Measurements from ENCODE around the gene LMO7. TPM values are rescaled to one million over a fixed set of nuclear protein-coding genes. Genes with fewer than 3 reads are reported as not detected.
"Not testable (repeated sequence)": the region's sequence is repeated elsewhere in the genome, so short reads cannot be mapped to it uniquely, and the experiment has no call there.

The LMO7 gene
- total RNA-seq, 1 experiment from 2014 or later: 9.3 TPM

DNA sequence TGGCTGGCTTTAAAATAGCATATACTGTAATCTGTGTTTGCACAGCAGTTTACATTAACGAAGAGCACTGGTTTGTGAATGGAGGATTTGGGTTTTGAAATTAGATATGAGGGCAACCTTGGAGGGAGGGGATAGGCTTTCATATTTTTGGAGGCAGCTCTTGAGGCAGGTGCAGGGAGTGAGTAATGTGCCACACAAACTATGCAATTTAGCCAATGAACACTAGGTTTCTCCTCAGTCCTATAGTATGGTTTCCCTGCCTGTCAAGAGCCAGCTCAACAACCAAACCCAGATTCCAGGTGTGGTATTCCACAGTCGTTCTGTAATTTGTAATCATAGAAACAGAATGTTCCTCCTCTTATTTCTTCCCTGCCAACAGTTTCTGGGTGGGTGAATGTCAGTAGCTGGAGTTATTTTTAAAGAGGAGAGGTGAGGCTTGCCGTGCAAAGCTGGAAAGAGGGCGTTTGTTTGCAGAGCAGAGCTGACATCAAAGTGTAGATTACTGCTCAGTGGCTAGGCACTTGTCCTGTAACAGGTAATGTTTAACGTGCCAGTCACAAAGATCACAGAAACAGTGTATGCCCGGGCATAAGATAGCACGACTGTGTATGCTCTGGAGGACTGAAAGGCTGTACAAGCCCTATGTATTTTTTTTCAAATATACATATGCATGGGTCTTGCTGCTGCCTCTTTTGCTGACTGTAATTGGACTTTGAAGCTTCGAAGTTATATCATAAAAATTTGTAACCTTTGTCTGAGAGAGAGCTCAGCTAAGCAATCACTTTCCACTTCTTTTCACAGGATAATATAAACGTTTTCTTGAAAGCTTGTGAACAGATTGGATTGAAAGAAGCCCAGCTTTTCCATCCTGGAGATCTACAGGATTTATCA lies 124.2 kb downstream of the LMO7 start:
- in situ Hi-C loops (cut with HindIII; ENCODE audit: low pct_unique_long_range_greater_than_20kb, low sequenced_read_pairs): no loop called here
- peak; percentile 35 for DNase-seq (ENCODE audit: low read depth)

DNA sequence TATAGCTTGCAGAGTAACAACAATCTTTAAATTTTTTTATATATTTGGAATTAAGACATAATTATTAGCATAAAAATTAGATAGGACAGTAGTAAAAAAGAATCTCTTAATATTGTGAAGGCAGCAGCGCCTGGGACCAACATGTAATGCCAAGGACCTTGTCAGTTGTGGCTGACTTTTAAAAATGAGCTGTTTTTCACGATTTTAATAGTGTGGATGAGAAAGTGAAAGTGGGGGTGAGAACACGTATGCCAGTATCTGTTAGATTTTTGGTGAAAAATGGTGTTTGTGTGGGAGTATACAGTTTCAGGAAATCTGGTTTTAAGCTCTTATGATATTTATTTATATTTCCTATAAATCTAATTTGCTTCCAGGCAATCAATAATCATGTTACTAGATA lies 125.2 kb downstream of the LMO7 start:
- in situ Hi-C loops (cut with HindIII; ENCODE audit: low pct_unique_long_range_greater_than_20kb, low sequenced_read_pairs): no loop called here
- no peak for DNase-seq (ENCODE audit: low read depth)

DNA sequence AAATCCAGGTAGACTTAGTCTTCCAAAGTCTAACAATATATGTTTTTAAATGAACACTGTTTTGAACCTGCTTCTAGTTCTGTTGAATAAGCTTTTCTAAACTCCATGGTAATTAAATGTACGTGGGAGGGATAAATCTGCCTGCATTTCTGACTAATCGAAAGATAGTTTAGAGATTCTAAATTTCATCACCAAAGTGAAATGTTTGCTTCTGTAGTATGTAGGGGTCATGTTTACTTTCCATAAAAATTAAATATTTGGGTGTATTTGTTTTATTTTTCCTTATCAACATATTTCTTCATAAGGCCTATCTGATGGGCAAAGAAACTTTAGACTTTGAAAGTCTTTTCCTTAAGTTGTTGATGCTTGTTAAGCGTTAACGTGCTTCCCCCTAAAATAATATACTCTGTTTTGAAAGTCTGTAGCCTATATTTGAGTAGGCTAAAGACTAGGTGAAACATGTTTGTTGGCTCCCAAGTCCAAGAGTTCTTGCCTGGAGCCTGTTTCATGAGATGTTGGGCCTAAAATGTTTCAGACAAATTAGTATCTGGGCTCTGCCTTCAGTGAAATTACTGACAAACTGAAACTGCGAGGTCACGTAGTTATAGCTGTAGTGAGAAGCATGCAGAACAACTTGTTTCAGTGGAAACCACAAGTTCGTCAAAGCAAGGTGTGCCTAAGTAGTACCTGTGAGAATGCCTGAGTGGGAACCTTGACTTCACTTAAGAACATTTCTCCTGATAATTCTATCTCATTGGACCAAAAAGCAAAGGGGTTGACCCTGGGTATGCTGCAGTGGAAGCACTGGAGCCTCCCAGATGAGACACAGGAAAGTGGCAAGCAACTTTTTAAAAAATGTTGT lies 126.2 kb downstream of the LMO7 start:
- no peak for DNase-seq (ENCODE audit: low read depth)
- in situ Hi-C loops (cut with HindIII; ENCODE audit: low pct_unique_long_range_greater_than_20kb, low sequenced_read_pairs): no loop called here

DNA sequence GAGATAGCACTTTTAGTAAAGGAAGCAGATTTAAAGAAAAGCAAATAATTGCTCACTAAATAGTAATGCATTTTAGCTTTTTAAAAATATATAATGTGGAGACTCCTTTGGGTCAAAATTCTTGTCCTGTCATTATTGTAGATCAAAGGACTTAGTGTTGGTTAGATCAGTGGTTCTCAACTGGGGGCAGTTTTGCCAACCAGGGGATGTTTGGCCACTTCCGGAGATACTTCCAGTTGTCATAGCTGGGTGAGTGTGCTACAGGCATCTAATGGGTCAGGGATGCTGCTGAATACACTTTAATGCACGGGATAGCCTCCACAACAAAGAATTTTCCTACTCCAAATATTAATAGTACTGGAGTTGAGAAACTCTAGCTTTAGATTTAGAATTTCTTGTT lies 126.8 kb downstream of the LMO7 start:
- no peak for DNase-seq (ENCODE audit: low read depth)
- in situ Hi-C loops (cut with HindIII; ENCODE audit: low pct_unique_long_range_greater_than_20kb, low sequenced_read_pairs): no loop called here

DNA sequence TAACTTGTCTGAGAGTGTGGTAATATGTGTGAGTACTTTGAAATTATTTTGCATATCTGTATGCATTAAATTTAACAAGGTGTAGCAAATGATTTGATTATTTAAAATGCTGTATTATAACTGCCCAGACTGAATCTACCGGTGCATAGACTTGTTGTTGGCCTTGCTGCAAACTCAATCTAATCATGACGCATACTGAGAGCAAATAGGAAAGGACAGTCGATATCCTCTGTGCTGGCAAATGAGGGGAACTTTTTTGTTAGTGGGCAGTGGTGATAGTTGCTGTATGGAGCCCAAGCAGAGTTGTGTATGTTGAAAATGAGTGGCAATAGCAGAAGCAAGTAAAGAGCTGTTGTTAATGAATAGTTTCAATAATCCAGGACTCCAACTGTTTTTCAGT lies 127.4 kb downstream of the LMO7 start:
- in situ Hi-C loops (cut with HindIII; ENCODE audit: low pct_unique_long_range_greater_than_20kb, low sequenced_read_pairs): no loop called here
- no peak for DNase-seq (ENCODE audit: low read depth)

DNA sequence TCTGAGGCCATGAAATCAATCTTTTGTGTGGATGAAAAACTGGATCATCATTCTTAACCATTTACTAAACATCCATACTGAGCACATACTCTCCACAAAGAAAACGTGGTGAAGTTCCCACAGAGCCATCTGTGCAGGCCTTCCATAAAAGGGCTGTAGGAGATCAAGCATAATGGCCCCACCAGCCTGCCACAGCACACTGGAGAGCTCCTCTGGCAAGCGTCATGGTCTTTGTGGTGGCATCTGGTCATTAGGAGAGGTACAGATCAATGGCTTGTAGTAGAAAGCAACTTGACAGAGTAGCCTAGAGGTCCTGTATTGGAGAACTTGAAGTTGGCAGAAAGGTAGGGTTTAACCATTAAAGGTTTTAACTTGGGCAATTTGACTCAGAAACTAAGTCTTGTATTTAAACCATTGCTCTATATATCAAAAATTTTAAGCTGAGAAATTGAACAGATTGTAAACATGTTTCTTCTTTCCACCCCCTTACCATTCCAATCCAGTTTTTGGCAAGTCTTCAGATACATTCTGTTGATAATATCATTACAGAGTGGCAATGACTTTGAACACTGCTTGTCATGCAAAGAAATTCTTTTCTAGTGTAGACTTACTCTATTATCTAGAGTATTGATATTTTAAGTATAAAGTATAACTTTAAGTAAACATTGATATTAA lies 128.3 kb downstream of the LMO7 start:
- DNase-seq (ENCODE audit: low read depth): no peak
- in situ Hi-C loops (cut with HindIII; ENCODE audit: low pct_unique_long_range_greater_than_20kb, low sequenced_read_pairs): no loop called here

DNA sequence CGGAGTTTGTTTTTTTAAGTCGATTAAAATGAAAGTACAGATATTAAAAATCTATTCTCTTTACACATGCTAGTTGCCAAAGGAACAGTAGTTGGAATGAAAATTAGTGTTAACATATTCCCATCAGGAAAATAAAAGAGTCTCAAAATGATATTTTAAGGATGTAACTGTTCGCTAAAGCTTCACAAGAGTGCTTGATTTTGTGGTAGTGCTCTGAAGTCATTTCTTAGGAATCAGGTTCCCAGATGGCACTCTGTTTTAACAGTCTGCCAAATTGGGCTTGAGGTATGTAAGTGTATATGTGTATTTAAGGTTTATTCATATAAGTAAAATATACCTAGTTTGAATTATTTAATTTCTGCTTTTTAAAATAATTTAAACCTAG lies 128.8 kb downstream of the LMO7 start:
- no peak for DNase-seq (ENCODE audit: low read depth)
- in situ Hi-C loops (cut with HindIII; ENCODE audit: low pct_unique_long_range_greater_than_20kb, low sequenced_read_pairs): no loop called here

DNA sequence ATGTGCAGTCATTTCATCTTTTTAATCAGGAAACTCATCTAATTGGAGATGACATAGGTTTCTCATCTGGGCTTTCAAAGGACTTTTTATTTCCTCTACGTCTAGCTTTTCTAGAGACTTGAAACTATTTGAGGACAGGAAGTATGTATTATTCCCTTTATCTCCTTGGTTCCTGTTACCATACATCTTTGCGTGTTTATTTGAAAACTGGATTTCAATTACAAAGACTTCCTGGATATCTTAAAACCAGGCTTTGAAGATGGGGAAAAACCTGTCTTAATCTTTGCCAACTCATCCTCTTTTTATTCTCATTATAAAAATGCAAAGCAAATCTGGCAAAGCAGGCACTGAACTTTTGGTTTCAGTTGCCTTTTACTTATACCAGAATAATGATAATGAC lies 130.5 kb downstream of the LMO7 start:
- DNase-seq (ENCODE audit: low read depth): no peak
- in situ Hi-C loops (cut with HindIII; ENCODE audit: low pct_unique_long_range_greater_than_20kb, low sequenced_read_pairs): no loop called here

DNA sequence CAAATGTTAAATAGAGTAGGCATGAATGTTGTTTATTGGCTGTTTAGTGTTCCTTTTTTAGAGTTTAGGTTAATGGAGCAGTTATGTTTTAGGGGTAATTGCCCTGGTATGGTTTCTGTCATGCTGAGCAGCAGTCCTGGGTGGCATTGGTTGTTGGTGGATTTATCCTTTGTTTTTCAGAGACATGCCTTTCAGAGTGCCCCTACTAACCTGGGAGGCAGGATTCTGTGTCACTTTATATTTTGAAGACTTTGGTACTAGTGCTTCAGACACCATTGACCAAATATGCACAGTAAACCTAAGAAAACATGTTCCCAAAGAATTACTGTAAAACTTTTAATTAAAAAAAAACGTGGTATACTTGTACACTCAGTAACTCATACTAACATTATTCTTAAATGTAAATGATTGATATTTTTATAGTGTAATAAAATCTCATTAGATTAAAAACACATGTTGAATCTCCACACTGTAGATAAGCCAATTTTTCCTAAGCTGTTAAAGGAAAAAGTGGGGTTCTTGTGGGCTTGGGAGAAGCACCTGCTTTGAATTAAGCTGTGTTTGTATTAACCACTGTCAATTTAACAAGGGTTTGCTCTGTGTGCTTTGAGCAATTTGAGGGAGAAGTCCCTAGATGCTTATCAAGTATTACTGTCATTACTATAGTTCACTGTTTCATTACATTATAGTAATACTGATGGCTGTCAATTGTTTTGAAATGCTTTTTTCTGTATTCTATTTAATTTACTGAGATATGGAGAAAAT lies 133.2 kb downstream of the LMO7 start:
- DNase-seq (ENCODE audit: low read depth): no peak
- in situ Hi-C loops (cut with HindIII; ENCODE audit: low pct_unique_long_range_greater_than_20kb, low sequenced_read_pairs): no loop called here

DNA sequence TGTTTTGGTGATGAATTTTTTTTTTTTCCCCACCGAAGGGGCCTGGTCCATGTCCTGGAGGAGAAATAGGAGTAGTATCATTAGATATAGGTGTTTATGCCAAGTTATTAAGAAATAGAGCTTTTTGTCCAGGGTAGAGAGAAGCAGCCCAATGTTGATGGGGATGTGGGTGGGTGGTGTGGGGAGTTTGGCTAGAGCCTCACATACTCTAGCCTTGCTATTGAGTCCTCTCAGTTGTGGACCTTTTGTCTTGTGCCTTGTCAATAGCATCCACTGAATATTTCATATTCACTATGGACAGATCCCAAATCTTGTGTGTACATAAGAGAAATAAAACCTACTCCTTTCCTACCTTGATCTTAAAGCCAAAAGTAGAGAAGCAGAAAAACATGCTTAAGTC lies 134.0 kb downstream of the LMO7 start:
- in situ Hi-C loops (cut with HindIII; ENCODE audit: low pct_unique_long_range_greater_than_20kb, low sequenced_read_pairs): no loop called here
- DNase-seq (ENCODE audit: low read depth): no peak

DNA sequence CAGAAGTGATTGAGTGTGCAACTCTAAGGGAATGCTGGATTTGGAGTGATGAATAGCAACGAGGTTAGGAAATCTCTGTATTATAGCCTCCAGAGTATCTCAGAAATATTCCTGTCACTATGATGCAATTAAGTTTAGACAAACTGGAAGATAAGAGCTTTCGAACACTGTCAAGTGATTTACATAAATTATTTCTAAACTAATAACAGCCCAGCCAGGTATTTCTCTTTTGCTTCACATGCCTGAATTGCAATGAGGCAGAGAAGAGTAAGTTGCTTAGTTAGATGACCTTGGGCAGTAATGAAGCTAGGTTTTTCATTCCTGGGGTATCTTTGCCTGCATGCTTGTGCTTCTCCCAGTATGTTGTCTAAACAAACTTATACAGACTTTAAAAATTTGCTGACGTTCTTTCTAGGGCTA lies 134.5 kb downstream of the LMO7 start:
- DNase-seq (ENCODE audit: low read depth): no peak
- in situ Hi-C loops (cut with HindIII; ENCODE audit: low pct_unique_long_range_greater_than_20kb, low sequenced_read_pairs): no loop called here

DNA sequence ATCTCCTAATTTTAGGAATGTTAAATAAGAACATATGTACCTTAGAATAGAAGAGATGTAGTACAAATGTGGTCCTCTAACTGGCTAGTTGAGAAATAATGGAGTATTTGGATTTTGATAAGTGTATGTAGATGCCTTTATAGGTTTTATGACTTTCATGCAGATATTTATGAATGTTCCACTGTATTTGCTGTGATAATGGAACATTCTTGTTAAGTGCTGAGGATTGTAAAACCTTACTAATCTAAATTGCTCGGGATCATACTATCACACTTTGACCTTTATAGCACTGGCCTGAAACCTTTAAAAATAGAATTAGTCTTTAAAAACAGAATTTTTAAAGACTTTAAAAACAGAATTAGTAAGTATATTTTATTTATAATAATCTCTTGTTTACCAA lies 135.1 kb downstream of the LMO7 start:
- DNase-seq (ENCODE audit: low read depth): no peak
- in situ Hi-C loops (cut with HindIII; ENCODE audit: low pct_unique_long_range_greater_than_20kb, low sequenced_read_pairs): no loop called here

DNA sequence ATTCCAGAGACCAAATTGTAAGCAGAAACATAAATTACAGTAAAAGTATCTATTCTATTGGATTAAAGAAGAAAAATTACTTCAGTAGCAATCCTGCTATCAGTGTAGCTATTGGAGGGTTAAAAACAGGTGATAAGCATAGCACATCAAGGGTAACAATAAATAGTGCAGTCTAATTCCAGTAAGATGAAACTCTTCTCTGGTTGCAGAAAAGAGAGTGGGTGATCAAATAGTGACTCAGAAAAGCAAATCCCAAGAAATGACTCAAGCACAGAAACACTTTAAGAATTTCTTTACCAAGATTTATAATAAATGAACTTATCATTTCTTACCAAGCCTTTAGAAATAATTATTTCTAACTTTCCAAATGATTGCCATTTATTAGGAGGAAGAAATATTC lies 135.7 kb downstream of the LMO7 start:
- in situ Hi-C loops (cut with HindIII; ENCODE audit: low pct_unique_long_range_greater_than_20kb, low sequenced_read_pairs): no loop called here
- DNase-seq (ENCODE audit: low read depth): peak; percentile 18

DNA sequence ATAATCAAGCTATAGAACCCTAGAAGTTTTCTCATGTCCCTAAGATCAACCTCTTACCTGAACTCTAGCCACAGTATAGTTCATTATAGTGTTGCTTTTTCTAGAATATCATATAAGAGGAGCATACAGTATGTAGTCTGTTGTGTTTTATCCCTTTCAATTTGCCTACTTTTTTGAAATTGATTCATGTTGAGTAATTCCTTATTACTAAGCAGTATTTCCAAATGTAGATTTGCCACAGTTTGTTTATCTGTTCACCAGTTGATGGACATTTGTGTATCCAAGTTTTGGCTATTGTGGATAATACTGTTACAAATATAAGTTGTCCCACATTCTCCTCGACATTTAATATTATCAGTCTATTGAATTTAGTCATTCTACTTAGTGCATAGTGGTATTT lies 138.0 kb downstream of the LMO7 start:
- in situ Hi-C loops (cut with HindIII; ENCODE audit: low pct_unique_long_range_greater_than_20kb, low sequenced_read_pairs): no loop called here
- DNase-seq (ENCODE audit: low read depth): no peak

DNA sequence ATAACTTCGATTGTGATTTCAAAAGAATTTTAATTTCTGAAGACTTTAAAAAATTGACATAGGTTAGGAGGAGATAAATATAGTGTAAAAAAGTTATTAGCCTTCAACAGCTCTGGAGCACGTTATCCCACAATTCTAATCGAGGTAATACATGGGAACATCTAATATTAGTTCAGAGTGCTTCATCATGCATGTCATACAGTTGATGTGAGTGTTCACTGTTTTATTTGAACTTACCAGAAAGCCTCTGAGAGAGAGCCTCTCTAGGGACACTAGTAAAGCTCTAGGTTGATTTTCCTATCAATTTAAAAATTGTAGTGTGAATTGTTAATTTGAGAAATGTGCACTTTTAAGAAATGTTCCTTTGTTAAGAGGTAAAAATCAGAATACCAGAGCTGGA lies 140.4 kb downstream of the LMO7 start:
- in situ Hi-C loops (cut with HindIII; ENCODE audit: low pct_unique_long_range_greater_than_20kb, low sequenced_read_pairs): no loop called here

DNA sequence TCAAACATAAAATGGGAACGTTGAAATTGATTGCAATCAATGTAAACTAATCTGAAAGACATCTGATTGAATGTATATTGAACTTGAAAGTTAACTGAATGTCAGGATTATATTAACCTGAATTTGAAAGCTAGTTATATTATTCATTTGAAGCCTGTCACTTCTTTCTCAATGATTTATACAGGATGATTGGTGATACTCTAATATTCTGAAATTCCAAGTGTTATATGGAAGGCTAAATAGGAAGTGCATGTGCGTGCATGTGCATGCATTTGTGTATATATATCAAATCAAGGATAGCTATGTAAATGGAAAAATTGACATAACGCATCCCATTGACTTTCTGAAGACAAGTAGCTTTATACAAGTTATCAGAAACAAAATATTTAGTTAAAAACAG lies 143.3 kb downstream of the LMO7 start:
- in situ Hi-C loops (cut with HindIII; ENCODE audit: low pct_unique_long_range_greater_than_20kb, low sequenced_read_pairs): no loop called here
- no peak for DNase-seq (ENCODE audit: low read depth)

More for the DNA sequence above, 140.4 kb downstream of the LMO7 start:
- DNase-seq (ENCODE audit: low read depth): no peak

DNA sequence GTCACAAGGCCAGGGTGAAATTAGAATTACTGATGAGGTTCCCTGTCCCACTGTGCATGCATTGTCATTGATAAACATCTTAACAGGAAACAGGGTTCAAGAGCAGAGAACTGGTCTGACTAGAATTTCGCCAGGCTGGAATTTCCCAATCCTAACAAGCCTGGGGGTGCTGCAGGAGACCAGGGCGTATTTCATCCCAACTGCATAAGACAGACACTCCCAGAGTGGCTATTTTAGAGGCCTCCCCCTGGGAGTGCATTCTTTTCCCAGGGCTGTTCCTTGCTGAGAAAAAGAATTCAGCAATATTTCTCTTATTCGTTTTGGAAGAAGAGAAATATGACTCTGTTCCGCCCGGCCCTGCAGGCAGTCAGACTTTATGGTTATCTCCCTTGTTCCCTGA lies 144.0 kb downstream of the LMO7 start:
- DNase-seq (ENCODE audit: low read depth); in situ Hi-C loops (cut with HindIII; ENCODE audit: low pct_unique_long_range_greater_than_20kb, low sequenced_read_pairs): not testable (repeated sequence)

DNA sequence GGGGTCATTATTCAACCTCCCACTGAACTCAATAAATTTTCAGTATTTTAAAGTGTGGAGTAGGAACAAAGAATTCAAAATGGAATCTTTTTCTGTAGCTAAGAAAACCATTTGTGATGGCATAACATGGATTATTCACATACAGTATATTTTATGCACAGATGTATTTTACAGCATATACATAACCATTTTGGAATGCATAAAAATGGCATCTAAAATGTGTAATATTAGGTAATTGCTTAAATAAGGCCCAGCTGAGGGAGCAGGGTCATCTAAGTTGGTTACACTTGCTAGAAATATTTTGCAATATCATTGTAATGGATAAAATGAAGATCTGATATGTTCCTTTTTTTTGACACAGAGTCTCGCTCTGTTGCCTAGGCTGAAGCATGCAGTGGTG lies 146.9 kb downstream of the LMO7 start:
- no peak for DNase-seq (ENCODE audit: low read depth)
- in situ Hi-C loops (cut with HindIII; ENCODE audit: low pct_unique_long_range_greater_than_20kb, low sequenced_read_pairs): no loop called here
